Measurements from ENCODE around the gene HECTD4. TPM values are rescaled to one million over a fixed set of nuclear protein-coding genes. Genes with fewer than 3 reads are reported as not detected.
A peak's percentile ranks its signal among the peaks of the same experiment; 100 is the strongest.

The HECTD4 gene
- total and polyA plus RNA-seq, 2 of the 4 experiments (the other 2 are of a cell fraction) = 12.9 to 13.0 TPM

GRCh38 chr12:112218150-112218549 lies 164.1 kb downstream of the HECTD4 start:
- Histone ChIP-seq H2AK5ac (ENCODE audit: low read depth, low read length) (no peak overlapping the region), H3K27me3 (ENCODE audit: control insufficient read depth, insufficient read depth, low read length) (no peaks in the 10 kb centered on the region), H2BK20ac (ENCODE audit: low read depth, low read length) (no peak overlapping the region), H3K18ac (ENCODE audit: low read depth, low read length) (no peak overlapping the region), H3K4me1 (ENCODE audit: control insufficient read depth, insufficient read depth, low read length) (peaks cover 2% of the 10 kb centered on the region; the same call in 1 of the 2 replicates), H3K4me2 (ENCODE audit: low read depth, low read length) (no peak overlapping the region), H4K8ac (ENCODE audit: low read depth in 2 of 2, low read length in 2 of 2) (no peak overlapping the region), H3K4me3 (ENCODE audit: insufficient read depth, low read depth, low read length) (no peak overlapping the region), H3K56ac (ENCODE audit: extremely low read depth, insufficient read depth, low read length) (no peak overlapping the region), H3K79me1 (ENCODE audit: low read depth in 1 of 2, low read length in 2 of 2) (no peaks in the 10 kb centered on the region), H3K36me3 (ENCODE audit: control insufficient read depth, insufficient read depth, low read length) (peaks cover 33% of the 10 kb centered on the region), H3K23ac (ENCODE audit: low read depth, low read length) (no peak overlapping the region), H3K9ac (ENCODE audit: low read depth, low read length) (no peak overlapping the region), H2BK5ac (ENCODE audit: low read depth, low read length, poor library complexity, severe bottlenecking) (no peak overlapping the region), H2AK9ac (replicated peaks; ENCODE audit: low read depth, low read length, poor library complexity) (no peak overlapping the region), H2BK15ac (ENCODE audit: low read depth, low read length) (no peak overlapping the region), H3K9me1 (ENCODE audit: insufficient read depth, low read length) (0 out of 2 replicates have a peak, but pooled peaks cover 2% of the 10 kb centered on the region), H3K4ac (ENCODE audit: low read depth, low read length) (no peak overlapping the region), H4K20me1 (ENCODE audit: insufficient read depth, low read length) (no peaks in the 10 kb centered on the region), H4K5ac (ENCODE audit: low read depth, low read length) (no peak overlapping the region), H3K27ac (ENCODE audit: insufficient read depth, low read length) (no peak overlapping the region), H2AFZ (replicated peaks; ENCODE audit: low read length, poor library complexity) (no peak overlapping the region), H4K91ac (ENCODE audit: insufficient read depth, low read depth, low read length) (no peak overlapping the region), H2BK120ac (ENCODE audit: low read depth, low read length) (no peak overlapping the region), H3K14ac (replicated peaks; ENCODE audit: low read depth, low read length) (no peak overlapping the region), H3K9me3 (ENCODE audit: control insufficient read depth, insufficient read depth, low read length) (no peaks in the 10 kb centered on the region)
- DNase-seq (peak; percentile 24), ATAC-seq (ENCODE audit: low read depth) (no peak)
- intact Hi-C loops (cut with micrococcal nuclease) = no loop called here
- POLR2A ChIA-PET (ENCODE audit: unreplicated experiment) = no interaction called here
- BruUV-seq (replicated peaks) = no TSS peak
- dilution Hi-C loops (cut with HindIII; ENCODE audit: low sequenced_read_pairs, unreplicated experiment) = no loop called here
- in situ Hi-C loops (cut with MboI; ENCODE audit: low sequenced_read_pairs) = no loop called here
- CTCF ChIA-PET = interaction anchor here (0.6 to 1.3 kb wide), 2 partner anchors 20 to 173 kb away, joined by 4 read pairs; no protein-coding TSS in a partner anchor
- no CpG with 5 or more reads among the region's 3 CpGs for WGBS, 2 experiments (ENCODE audit: extremely low coverage in 2 of 2, insufficient read length in 1 of 2)
- TF ChIP-seq CEBPB (IDR thresholded peaks at IDR 0.05; ENCODE audit: low read depth, low read length) (peak; percentile 84), MXI1 (IDR thresholded peaks at IDR 0.05; ENCODE audit: borderline replicate concordance, low read depth, low read length) (no peak)

Data from IMR-90 (cell line).